H1 (cell line): Measurements from ENCODE around the gene AHRR. TPM values are rescaled to one million over a fixed set of nuclear protein-coding genes. Genes with fewer than 3 reads are reported as not detected.

Experiments
- BACH1 ChIP-seq: IDR thresholded peaks from 2 replicates; pipeline ENCODE4 v1.6.1; 2012; ENCODE audit warnings: low read length, improper control_type of control experiment
- JUN ChIP-seq: IDR thresholded peaks from 2 replicates; pipeline ENCODE4 v1.6.1; 2011; ENCODE audit warnings: low read depth, mild to moderate bottlenecking, improper control_type of control experiment, low read length
- JUND ChIP-seq: IDR thresholded peaks from 2 replicates; pipeline ENCODE4 v1.6.1; 2011; ENCODE audit warnings: mild to moderate bottlenecking, improper control_type of control experiment, low read length
- PHF8 ChIP-seq: fragments of 200-600 bp; sonication (generic); conservative IDR thresholded peaks from 2 replicates; pipeline ENCODE4 v1.7.1; 2012; ENCODE audit warnings: low read depth, mild to moderate bottlenecking, inconsistent platforms, low read length, moderate library complexity
- SAP30 ChIP-seq: fragments of 300-600 bp; sonication (generic); IDR thresholded peaks from 2 replicates; pipeline ENCODE4 v1.7.1; 2012; ENCODE audit warnings: low read length, moderate library complexity, mild to moderate bottlenecking, inconsistent platforms; ENCODE audit not compliant: insufficient read depth, insufficient replicate concordance
- TAF1 ChIP-seq: IDR thresholded peaks from 2 replicates; pipeline ENCODE4 v1.6.1; 2011; ENCODE audit warnings: mild to moderate bottlenecking, low read depth, low read length
- polyA plus RNA-seq, 7 experiments: library from polyadenylated mRNA; depleted of rRNA in 3 of 7; stranded (reverse) in 5 of 7; unstranded in 2 of 7; fragments of >200 nt in 5 of 7; fragments of 200-250 nt in 2 of 7; gene quantifications; 1 replicate in 5 of 7; 2 replicates in 1 of 7; 4 replicates in 1 of 7; pipeline versions ENCODE4 v1.2.1 to v1.2.3, GENCODE V29; 2011 to 2013; ENCODE audit warnings: missing spikeins in 2 of 7, mixed read lengths in 2 of 7
- total RNA-seq: library from RNA; stranded (reverse); fragmentation: NEBNext Ultra II Directional; extraction: Animal tissue kit (Norgen Biotek cat#: 25700); gene quantifications from 2 replicates; pipeline ENCODE4 v1.2.1, GENCODE V29; 2021

Gene AHRR
- total and polyA plus RNA-seq, 2 of the 8 experiments (the other 6 are each of a cell fraction or from before 2014, with no cell fraction given), result 0.41 to 0.80 TPM

- TF ChIP-seq SAP30 (no peak), BACH1 (no peak), TAF1 (no peak), JUN (no peak), PHF8 (no peak), JUND (no peak)
These were observed 108.1 kb downstream of the AHRR start (continued) for GRCh38 chr5:429453-430188.
